Measurements from ENCODE around the gene POLG. TPM values are rescaled to one million over a fixed set of nuclear protein-coding genes. Genes with fewer than 3 reads are reported as not detected.

POLG gene
- total and polyA plus RNA-seq, 2 of the 13 experiments (the other 11 are each of a cell fraction or from before 2014, with no cell fraction given), result 26.6 to 35.5 TPM

DNA sequence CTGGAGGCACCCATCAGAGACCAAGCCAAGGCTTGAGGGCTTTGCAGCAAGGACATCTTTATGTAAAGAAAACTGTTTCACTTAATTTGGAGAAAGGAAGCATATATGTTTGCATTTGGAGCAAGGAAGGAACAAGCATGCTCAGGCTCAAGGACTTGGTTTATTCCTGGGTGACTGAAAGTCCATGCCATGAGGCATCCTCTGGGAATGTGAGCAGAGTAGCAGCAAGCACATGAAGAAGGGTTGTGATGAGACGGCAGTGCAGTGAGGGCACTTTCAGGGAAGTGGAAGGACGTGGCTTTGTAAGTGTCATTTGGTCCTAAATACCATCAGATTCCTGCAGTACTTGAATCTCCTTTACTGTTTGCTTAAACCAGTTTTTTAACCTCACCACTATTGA is 26.8 kb downstream of the POLG start:
- CTCF ChIA-PET (ENCODE audit: low intra/inter-chr PET ratio, low total read pairs), result no interaction called here
- TF ChIP-seq SMYD3 (CRISPR knock-in tag; IDR thresholded peaks at IDR 0.05) (no peak), CAMTA2 (CRISPR knock-in tag; IDR thresholded peaks at IDR 0.05; ENCODE audit: borderline replicate concordance) (no peak), ARNT2 (CRISPR knock-in tag; IDR thresholded peaks at IDR 0.05; ENCODE audit: low read depth) (no peak), CCDC6 (CRISPR knock-in tag; IDR thresholded peaks at IDR 0.05) (no peak), TCF7L2 (IDR thresholded peaks at IDR 0.05; ENCODE audit: low read depth, low read length) (no peak), HNRNPL (IDR thresholded peaks at IDR 0.05; ENCODE audit: low read depth, low read length) (no peak), NR3C1 (CRISPR knock-in tag; IDR thresholded peaks at IDR 0.05) (no peak), ZNF3 (CRISPR knock-in tag; IDR thresholded peaks at IDR 0.05) (no peak), HNRNPUL1 (IDR thresholded peaks at IDR 0.05; ENCODE audit: low read depth, low read length) (no peak), RBM39 (IDR thresholded peaks at IDR 0.05; ENCODE audit: low read depth, low read length, poor library complexity, severe bottlenecking) (no peak), ZKSCAN5 (CRISPR knock-in tag; IDR thresholded peaks at IDR 0.05) (no peak), GTF2F1 (IDR thresholded peaks at IDR 0.05; ENCODE audit: low read length) (no peak), NONO (IDR thresholded peaks at IDR 0.05) (no peak), NONO (CRISPR knock-in tag; conservative IDR thresholded peaks at IDR 0.05) (no peak), PCBP1 (IDR thresholded peaks at IDR 0.05; ENCODE audit: borderline replicate concordance, low read depth, low read length) (no peak)
- TF ChIP-seq, protein P1, sequence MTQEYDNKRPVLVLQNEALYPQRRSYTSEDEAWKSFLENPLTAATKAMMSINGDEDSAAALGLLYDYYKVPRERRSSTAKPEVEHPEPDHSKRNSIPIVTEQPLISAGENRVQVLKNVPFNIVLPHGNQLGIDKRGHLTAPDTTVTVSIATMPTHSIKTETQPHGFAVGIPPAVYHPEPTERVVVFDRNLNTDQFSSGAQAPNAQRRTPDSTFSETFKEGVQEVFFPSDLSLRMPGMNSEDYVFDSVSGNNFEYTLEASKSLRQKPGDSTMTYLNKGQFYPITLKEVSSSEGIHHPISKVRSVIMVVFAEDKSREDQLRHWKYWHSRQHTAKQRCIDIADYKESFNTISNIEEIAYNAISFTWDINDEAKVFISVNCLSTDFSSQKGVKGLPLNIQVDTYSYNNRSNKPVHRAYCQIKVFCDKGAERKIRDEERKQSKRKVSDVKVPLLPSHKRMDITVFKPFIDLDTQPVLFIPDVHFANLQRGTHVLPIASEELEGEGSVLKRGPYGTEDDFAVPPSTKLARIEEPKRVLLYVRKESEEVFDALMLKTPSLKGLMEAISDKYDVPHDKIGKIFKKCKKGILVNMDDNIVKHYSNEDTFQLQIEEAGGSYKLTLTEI (CRISPR knock-in tag; conservative IDR thresholded peaks at IDR 0.05), result no peak
- TF ChIP-seq, protein P2, sequence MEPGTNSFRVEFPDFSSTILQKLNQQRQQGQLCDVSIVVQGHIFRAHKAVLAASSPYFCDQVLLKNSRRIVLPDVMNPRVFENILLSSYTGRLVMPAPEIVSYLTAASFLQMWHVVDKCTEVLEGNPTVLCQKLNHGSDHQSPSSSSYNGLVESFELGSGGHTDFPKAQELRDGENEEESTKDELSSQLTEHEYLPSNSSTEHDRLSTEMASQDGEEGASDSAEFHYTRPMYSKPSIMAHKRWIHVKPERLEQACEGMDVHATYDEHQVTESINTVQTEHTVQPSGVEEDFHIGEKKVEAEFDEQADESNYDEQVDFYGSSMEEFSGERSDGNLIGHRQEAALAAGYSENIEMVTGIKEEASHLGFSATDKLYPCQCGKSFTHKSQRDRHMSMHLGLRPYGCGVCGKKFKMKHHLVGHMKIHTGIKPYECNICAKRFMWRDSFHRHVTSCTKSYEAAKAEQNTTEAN (CRISPR knock-in tag; conservative IDR thresholded peaks at IDR 0.05), result no peak
- TF ChIP-seq, protein P3, sequence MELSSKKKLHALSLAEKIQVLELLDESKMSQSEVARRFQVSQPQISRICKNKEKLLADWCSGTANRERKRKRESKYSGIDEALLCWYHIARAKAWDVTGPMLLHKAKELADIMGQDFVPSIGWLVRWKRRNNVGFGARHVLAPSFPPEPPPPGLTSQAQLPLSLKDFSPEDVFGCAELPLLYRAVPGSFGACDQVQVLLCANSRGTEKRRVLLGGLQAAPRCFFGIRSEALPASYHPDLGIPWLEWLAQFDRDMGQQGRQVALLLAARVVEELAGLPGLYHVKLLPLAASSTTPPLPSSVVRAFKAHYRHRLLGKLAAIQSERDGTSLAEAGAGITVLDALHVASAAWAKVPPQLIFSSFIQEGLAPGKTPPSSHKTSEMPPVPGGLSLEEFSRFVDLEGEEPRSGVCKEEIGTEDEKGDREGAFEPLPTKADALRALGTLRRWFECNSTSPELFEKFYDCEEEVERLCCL (CRISPR knock-in tag; IDR thresholded peaks at IDR 0.05; ENCODE audit: borderline replicate concordance), result no peak
- TF ChIP-seq, protein P4, sequence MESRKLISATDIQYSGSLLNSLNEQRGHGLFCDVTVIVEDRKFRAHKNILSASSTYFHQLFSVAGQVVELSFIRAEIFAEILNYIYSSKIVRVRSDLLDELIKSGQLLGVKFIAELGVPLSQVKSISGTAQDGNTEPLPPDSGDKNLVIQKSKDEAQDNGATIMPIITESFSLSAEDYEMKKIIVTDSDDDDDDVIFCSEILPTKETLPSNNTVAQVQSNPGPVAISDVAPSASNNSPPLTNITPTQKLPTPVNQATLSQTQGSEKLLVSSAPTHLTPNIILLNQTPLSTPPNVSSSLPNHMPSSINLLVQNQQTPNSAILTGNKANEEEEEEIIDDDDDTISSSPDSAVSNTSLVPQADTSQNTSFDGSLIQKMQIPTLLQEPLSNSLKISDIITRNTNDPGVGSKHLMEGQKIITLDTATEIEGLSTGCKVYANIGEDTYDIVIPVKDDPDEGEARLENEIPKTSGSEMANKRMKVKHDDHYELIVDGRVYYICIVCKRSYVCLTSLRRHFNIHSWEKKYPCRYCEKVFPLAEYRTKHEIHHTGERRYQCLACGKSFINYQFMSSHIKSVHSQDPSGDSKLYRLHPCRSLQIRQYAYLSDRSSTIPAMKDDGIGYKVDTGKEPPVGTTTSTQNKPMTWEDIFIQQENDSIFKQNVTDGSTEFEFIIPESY (CRISPR knock-in tag; IDR thresholded peaks at IDR 0.05), result no peak

More for the DNA sequence above, 26.8 kb downstream of the POLG start:
- Histone ChIP-seq H3K4me3 (replicated peaks in 1 of 3; ENCODE audit: insufficient read depth in 1 of 3, low read depth in 2 of 3, low read length in 3 of 3) (no peak overlapping the region), H3K79me2 (ENCODE audit: insufficient read depth, low read length) (no peaks in the 10 kb centered on the region), H3K4me1 (ENCODE audit: insufficient read depth, low read length) (no peaks in the 10 kb centered on the region), H2AFZ (ENCODE audit: low read length) (no peak overlapping the region), H3K9me3 (ENCODE audit: low read length) (no peaks in the 10 kb centered on the region), H4K20me1 (ENCODE audit: insufficient read depth, low read length) (no peaks in the 10 kb centered on the region), H3K27ac (ENCODE audit: extremely low read length, insufficient read depth, low read length) (no peak overlapping the region), H3K4me2 (ENCODE audit: low read depth, low read length) (no peak overlapping the region), H3K36me3 (replicated peaks in 1 of 2; ENCODE audit: control insufficient read depth in 1 of 2, insufficient read depth in 2 of 2, low read length in 2 of 2) (peaks cover 8 to 47% of the 10 kb centered on the region in 2 experiments), H3K27me3 (ENCODE audit: control insufficient read depth in 1 of 2, insufficient read depth in 2 of 2, low read length in 2 of 2) (no peaks in the 10 kb centered on the region), H3K9ac (ENCODE audit: insufficient read depth, low read depth, low read length) (no peak overlapping the region)
- POLR2A ChIA-PET, result no interaction called here
- in situ Hi-C loops (cut with HindIII; ENCODE audit: extremely low pct_ligation_motif_present, low pct_unique_long_range_greater_than_20kb), result no loop called here
- DNase-seq (ENCODE audit: low spot score) (no peak), FAIRE-seq (no peak), ATAC-seq (no peak)
- 97% methylated on average over 2 of the region's 2 CpGs for WGBS (ENCODE audit: low lambda C conversion rate)
- intact Hi-C loops (cut with micrococcal nuclease; ENCODE audit: unreplicated experiment), result loop anchor here (10.0 kb wide), 1 partner anchor 103 kb away; no protein-coding TSS in a partner anchor
- no TSS peak for BruUV-seq (replicated peaks)

Data from HepG2 (cell line).